GM19455 (cell line): ENCODE results near the gene WDR93.
"Not testable (repeated sequence)": the region's sequence is repeated elsewhere in the genome, so short reads cannot be mapped to it uniquely, and the experiment has no call there.

Experiments used
- ATAC-seq: cut with Tn5 transposase; IDR thresholded peaks from one replicate; pipeline ENCODE4 v1.9.1; 2021; ENCODE audit not compliant: unreplicated experiment

The WDR93 gene

DNA sequence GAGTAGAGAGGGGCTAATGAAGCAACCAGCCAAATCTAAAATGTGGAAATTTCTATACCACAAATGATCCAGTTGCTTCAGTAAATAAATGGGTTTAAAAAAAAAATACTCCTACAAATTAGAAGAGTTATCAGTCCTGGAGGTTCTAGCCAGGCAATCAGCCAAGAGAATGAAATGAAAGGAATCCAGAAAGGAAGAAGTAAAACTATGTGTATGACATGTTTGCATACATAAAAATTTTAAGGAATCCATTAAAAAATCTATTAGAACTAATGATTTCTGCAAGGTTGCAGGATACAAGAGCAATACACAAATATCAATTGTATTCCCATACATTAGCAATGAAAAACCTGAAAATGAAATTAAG lies 95.1 kb downstream of the WDR93 start:
- ATAC-seq, result no peak

DNA sequence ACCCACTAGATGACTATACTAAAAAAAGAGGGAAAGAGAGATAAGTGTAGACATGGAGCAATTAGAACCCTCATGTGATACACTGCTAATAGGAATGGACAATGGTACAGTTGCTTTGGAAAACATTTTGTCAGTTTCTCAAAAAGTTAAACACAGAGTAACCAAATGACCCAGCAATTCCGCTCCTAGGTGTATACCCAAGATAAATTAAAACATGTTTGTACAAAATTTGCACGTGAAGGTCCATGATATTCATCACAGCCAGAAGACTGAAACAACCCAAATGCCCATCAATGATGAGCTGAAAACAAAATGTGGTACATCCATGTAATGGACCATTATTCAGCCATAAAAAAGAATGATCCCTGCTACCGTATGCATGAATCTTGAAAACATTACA lies 97.3 kb downstream of the WDR93 start:
- no peak for ATAC-seq

GRCh38 chr15:89788585-89788984 lies 98.0 kb downstream of the WDR93 start:
- ATAC-seq, result not testable (repeated sequence)

- no peak for ATAC-seq
Measured at GRCh38 chr15:89790206-89790605, 99.6 kb downstream of the WDR93 start.

DNA sequence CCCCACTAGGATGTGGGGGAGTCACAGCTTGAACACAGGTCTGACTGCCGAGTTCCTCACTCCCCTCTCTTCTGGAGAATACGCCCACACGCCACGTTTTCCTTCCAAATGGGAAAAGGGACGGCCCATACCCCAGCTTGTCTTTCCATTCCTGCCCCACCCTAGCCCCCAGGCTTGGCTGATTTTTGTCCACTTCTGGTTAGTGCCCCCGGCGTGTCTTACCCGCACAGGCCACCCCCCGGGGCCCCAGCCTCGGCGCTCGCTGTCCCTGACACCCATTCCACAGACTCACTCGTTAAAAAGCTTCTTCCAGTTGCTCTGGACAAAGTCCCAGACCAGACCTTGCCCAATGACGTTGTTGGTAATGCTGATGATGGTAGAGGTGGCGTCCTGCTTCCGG lies 100.0 kb downstream of the WDR93 start:
- ATAC-seq, result no peak

DNA sequence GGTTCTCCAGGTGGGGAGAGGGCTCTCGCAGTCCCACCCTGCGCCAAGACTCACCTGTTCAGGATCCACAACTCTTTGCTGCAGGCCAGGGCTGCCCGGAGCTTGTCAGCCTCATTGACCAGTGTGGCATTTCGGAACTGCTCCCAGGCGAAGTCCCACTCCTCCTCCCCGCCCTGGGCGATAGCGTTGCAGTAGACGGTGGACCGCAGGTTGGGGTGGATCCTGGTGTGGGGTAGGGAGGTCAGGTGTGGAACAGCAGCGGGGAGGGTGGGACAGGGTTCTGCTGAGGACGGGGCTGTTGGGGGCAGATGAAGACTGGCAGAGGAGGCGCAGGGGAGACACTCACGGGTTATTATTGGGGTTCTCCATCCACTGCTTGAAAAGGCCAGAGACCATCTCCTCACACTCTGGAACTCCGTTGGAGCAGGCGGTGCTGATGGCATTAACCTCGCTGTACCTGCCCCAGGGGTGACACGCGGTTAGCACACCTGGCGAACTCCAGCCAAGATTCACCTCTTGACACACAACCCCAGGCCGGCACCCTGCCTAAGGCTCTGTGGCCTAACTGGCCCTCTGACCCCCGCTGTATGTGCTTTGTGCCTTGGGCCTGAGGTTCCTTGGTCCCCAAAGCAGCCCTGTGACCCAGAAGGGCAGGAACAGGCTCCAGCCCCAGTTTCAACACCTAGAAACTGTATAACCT lies 101.6 kb downstream of the WDR93 start:
- ATAC-seq, result no peak
